ENCODE results near the gene SPATA20. TPM values are rescaled to one million over a fixed set of nuclear protein-coding genes. Genes with fewer than 3 reads are reported as not detected.

The SPATA20 gene
- total and polyA plus RNA-seq, 2 of the 8 experiments (the other 6 are each of a cell fraction or from before 2014, with no cell fraction given), result 16.2 to 17.5 TPM

GRCh38 chr17:50569592-50569991, 22.6 kb downstream of the SPATA20 start:
- CTCF ChIA-PET (ENCODE audit: partially characterized antibody), result interaction anchor here (0.6 to 3.4 kb wide), 9 partner anchors 8 to 844 kb away, joined by 3 to 17 read pairs (median 7); no protein-coding TSS in a partner anchor
- H2BK120ac ChIP-seq (replicated peaks; ENCODE audit: low read depth, low read length), result no peak overlapping the region
- H3K23ac ChIP-seq (ENCODE audit: insufficient read length), result no peak overlapping the region
- no peak overlapping the region for H3K9ac ChIP-seq (replicated peaks in 1 of 4; ENCODE audit: extremely low read depth in 1 of 4, low read depth in 3 of 4, low read length in 3 of 4)
- H3K23me2 ChIP-seq (ENCODE audit: low read depth, low read length), result peaks cover 3% of the 10 kb centered on the region; the same call in 1 of the 2 replicates
- no peak for FAIRE-seq
- no peak overlapping the region for H4K5ac ChIP-seq (ENCODE audit: insufficient read length, low read depth, low read length)
- peaks cover 0 to 14% (median 9%) of the 10 kb centered on the region in 4 experiments; a peak in 6 of 7 replicates for H3K4me1 ChIP-seq (replicated peaks in 1 of 4; ENCODE audit: control insufficient read depth in 3 of 4, insufficient read depth in 4 of 4, low read length in 3 of 4)
- peaks cover 4% of the 10 kb centered on the region in 2 experiments for H4K20me1 ChIP-seq (replicated peaks in 1 of 2; ENCODE audit: control insufficient read depth in 1 of 2, insufficient read depth in 2 of 2, low read length in 2 of 2)
- no peak overlapping the region for H3K56ac ChIP-seq (replicated peaks; ENCODE audit: insufficient read length, low read depth, low read length)
- H3K79me2 ChIP-seq (ENCODE audit: control insufficient read depth in 1 of 2, insufficient read depth in 2 of 2, low read length in 2 of 2), result no peaks in the 10 kb centered on the region
- H2BK15ac ChIP-seq (ENCODE audit: low read length), result no peak overlapping the region
- no peak for DNase-seq (ENCODE audit: low read depth in 1 of 2, low spot score in 2 of 2)
- H3K27ac ChIP-seq (ENCODE audit: low read depth, low read length), result no peak overlapping the region
- H3K4ac ChIP-seq (replicated peaks; ENCODE audit: insufficient read length, low read depth, low read length), result no peak overlapping the region
- H3K4me2 ChIP-seq (ENCODE audit: insufficient read depth in 1 of 2, low read depth in 2 of 2, low read length in 2 of 2), result no peak overlapping the region
- WGBS, 2 experiments (ENCODE audit: extremely low coverage in 1 of 2, insufficient coverage in 1 of 2, insufficient read length in 1 of 2, insufficient replicate concordance in 2 of 2, low coverage in 1 of 2, low lambda C conversion rate in 2 of 2, missing lambda C conversion rate in 1 of 2), result 81% methylated on average over 7 of the region's 7 CpGs; no CpG with 5 or more reads in 1 of the 2 experiments
- no peaks in the 10 kb centered on the region for H3K9me3 ChIP-seq (ENCODE audit: insufficient read depth in 2 of 2, low read depth in 1 of 2, low read length in 1 of 2)
- no peak overlapping the region for H2BK5ac ChIP-seq (ENCODE audit: low read depth, low read length)
- H4K8ac ChIP-seq (ENCODE audit: extremely low read depth, insufficient read depth, low read length), result no peak overlapping the region
- H2BK20ac ChIP-seq (ENCODE audit: low read length), result no peak overlapping the region
- no peak overlapping the region for H2AFZ ChIP-seq (ENCODE audit: low read length)
- no peak overlapping the region for H3K4me3 ChIP-seq (ENCODE audit: extremely low read depth in 1 of 4, insufficient read depth in 2 of 4, low read depth in 3 of 4, low read length in 4 of 4)
- no peak overlapping the region for H2AK5ac ChIP-seq (ENCODE audit: low read depth, low read length)
- H3K79me1 ChIP-seq (ENCODE audit: low read depth, low read length), result no peaks in the 10 kb centered on the region
- H3K14ac ChIP-seq (ENCODE audit: insufficient read length), result no peak overlapping the region
- H3K36me3 ChIP-seq (ENCODE audit: control insufficient read depth in 2 of 4, insufficient read depth in 4 of 4, low read length in 3 of 4), result no peaks in the 10 kb centered on the region
- H3K18ac ChIP-seq (ENCODE audit: extremely low read depth, low read length), result no peak overlapping the region
- no peak overlapping the region for H4K91ac ChIP-seq (replicated peaks; ENCODE audit: insufficient read length, low read length)
- no peak overlapping the region for H2BK12ac ChIP-seq (ENCODE audit: low read depth, low read length)
- H3K27me3 ChIP-seq (replicated peaks in 1 of 4; ENCODE audit: control insufficient read depth in 3 of 4, extremely low read depth in 1 of 4, insufficient read depth in 3 of 4, low read length in 3 of 4), result peaks cover 2 to 23% (median 20%) of the 10 kb centered on the region in 4 experiments
- POLR2A ChIA-PET (ENCODE audit: partially characterized antibody), result interaction anchor here (0.8 to 1.2 kb wide), 2 partner anchors 13 to 149 kb away, joined by 3 to 4 read pairs; no protein-coding TSS in a partner anchor
- no peak for TF ChIP-seq SRF (IDR thresholded peaks at IDR 0.05; ENCODE audit: low read depth, low read length)
